GM18517 (cell line): ENCODE data around the gene ERC1.
"Not testable (repeated sequence)": the region's sequence is repeated elsewhere in the genome, so short reads cannot be mapped to it uniquely, and the experiment has no call there.

ENCODE experiments used
- ATAC-seq: cut with Tn5 transposase; IDR thresholded peaks from one replicate; pipeline ENCODE4 v1.9.1; 2021; ENCODE audit warnings: mild to moderate bottlenecking, moderate library complexity; ENCODE audit not compliant: unreplicated experiment

ERC1 gene

GRCh38 chr12:1176191-1176590, 185.2 kb downstream of the ERC1 start:
- ATAC-seq, result no peak

GRCh38 chr12:1179128-1179527, 188.1 kb downstream of the ERC1 start:
- ATAC-seq, result no peak

- no peak for ATAC-seq
Observed at GRCh38 chr12:1182069-1182468, 191.0 kb downstream of the ERC1 start.

GRCh38 chr12:1184402-1184801, 193.4 kb downstream of the ERC1 start:
- ATAC-seq, result no peak

GRCh38 chr12:1185460-1186182, 194.6 kb downstream of the ERC1 start:
- peak; percentile 79 for ATAC-seq

- ATAC-seq, result peak; percentile 16
Observed at GRCh38 chr12:1186298-1186697, 195.3 kb downstream of the ERC1 start.

- ATAC-seq, result no peak
Observed at GRCh38 chr12:1188016-1188415, 197.0 kb downstream of the ERC1 start.

- no peak for ATAC-seq
Observed at GRCh38 chr12:1189163-1189562, 198.1 kb downstream of the ERC1 start.

GRCh38 chr12:1195513-1195912, 204.5 kb downstream of the ERC1 start:
- no peak for ATAC-seq

GRCh38 chr12:1197264-1198018, 206.4 kb downstream of the ERC1 start:
- ATAC-seq, result no peak

- not testable (repeated sequence) for ATAC-seq
Observed at GRCh38 chr12:1198854-1199253, 207.8 kb downstream of the ERC1 start.

- ATAC-seq, result no peak
Observed at GRCh38 chr12:1199700-1200099, 208.7 kb downstream of the ERC1 start.

GRCh38 chr12:1201030-1201429, 210.0 kb downstream of the ERC1 start:
- no peak for ATAC-seq

- ATAC-seq, result no peak
Observed at GRCh38 chr12:1201886-1202285, 210.9 kb downstream of the ERC1 start.

- ATAC-seq, result no peak
Observed at GRCh38 chr12:1203735-1204019, 212.7 kb downstream of the ERC1 start.

GRCh38 chr12:1204581-1205121, 213.6 kb downstream of the ERC1 start:
- ATAC-seq, result peak; percentile 86

- no peak for ATAC-seq
Observed at GRCh38 chr12:1205512-1206060, 214.6 kb downstream of the ERC1 start.

- no peak for ATAC-seq
Observed at GRCh38 chr12:1206118-1206734, 215.2 kb downstream of the ERC1 start.

GRCh38 chr12:1207276-1207675, 216.3 kb downstream of the ERC1 start:
- ATAC-seq, result no peak

- not testable (repeated sequence) for ATAC-seq
Observed at GRCh38 chr12:1208719-1209118, 217.7 kb downstream of the ERC1 start.

- ATAC-seq, result no peak
Observed at GRCh38 chr12:1212526-1212925, 221.5 kb downstream of the ERC1 start.

GRCh38 chr12:1213205-1213604, 222.2 kb downstream of the ERC1 start:
- no peak for ATAC-seq
